GM18858 (cell line): ENCODE data around the gene LEMD2.

Experiments
- ATAC-seq: cut with Tn5 transposase; IDR thresholded peaks from one replicate; pipeline ENCODE4 v1.9.1; 2021; ENCODE audit not compliant: unreplicated experiment

The LEMD2 gene

DNA sequence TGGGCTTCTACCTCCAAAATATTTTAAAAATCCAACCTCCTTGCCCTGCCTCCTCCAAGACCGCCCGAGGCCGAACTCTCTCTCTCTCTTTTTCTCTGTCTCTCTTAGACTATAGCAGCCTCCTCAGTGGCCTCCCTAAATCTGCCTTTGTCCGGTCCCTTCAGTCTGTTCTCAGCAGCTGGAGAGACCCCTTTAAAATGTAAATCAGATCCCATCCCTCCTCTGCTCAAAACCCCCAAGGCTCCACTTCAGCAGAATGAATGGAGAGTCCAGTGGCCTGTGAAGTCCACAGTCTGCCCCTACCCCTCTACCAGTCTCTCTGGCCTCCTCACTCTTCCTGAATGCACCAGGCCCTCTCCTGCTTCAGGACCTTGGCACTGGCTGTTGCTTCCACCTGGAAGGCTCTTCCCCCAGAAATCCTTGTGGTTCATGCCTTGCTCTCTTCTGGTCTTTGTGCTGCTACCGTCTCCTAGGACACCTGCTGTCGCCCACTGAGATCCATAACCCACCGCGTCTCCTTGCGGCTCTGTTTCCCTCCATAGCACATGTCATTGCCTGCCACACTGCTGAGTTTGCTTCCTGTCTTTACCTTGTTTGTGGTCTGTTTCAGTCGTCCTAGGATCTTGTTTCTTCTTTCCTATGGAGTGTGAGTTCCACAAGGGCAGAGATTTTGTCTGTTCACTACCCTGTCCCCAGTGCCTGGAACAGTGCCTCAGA is 8.9 kb upstream of the LEMD2 start:
- ATAC-seq: no peak

DNA sequence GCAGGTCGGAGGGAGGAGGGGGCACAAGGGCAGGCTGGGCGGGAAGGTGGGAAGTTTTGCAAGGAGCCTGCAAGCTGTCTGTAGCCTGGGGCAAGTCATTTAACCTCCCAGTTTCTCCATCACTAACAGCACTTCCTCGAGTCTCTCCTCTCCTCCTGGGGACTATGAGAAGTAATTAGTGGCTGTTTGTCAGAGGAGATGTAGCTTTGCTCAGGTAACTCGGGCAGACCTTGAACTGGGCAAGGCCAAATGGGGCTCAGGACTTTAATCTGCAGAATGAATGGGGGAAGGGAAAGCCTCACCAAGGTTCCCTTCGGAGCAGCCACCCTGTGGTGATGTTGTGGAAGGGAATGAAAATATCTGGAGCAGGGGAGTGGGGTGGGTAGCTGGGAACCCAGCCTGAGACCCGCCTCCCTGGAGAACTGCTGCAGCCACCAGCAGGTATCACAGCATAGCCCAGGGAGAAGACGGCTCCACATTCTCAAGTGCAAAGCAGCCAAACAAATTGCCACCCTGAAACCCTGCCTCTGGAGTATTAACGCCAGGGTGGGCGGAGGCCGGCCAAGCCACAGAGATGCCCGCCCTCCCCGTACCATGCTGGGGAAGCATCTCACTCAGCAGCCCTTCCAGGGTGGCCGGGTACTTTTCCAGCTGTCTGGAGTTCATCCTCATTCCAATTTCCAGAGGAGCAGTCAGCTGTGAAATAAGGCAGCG is 6.1 kb upstream of the LEMD2 start:
- ATAC-seq: no peak

DNA sequence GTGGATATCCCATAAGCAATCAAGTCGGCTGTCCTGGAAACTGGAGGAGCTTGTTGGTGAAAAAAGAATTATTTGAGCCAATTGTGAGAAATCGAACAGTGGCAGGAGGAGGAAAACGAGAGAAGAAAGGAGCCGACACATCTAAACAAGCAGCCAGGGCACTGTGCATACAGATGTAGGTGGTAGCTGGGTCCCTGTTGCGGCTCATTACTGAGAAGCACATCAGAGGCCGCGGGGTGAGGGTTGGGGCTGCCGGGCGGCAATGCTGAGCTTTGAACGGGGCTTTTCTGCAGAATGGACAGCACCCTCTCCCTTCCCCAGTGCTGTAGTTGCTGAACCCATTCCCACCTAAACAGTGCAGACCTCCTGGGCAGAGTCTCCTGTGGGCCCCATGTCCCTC is 4.1 kb upstream of the LEMD2 start:
- ATAC-seq: no peak

GRCh38 chr6:33791620-33792019 is 2.7 kb upstream of the LEMD2 start:
- ATAC-seq: no peak

DNA sequence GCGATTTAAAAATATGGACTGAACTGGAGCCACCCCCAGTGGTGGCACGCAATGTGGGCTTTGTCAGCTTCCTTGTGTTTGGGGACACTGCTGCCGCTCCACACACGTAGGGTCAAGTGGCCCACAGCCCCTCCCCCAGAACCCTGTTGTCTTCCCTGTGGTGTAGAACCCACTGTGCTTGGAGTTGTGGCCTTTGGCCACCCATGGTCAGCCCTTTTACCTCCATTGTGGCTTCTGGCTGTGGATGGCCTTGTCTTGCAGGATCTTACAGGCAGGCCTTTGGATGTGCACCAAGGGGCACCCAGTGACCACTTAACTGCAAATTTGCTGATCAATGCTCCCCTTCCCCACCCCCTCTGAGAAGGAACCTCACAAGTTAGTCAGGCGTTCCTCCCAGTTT is 2.0 kb upstream of the LEMD2 start:
- ATAC-seq: no peak

DNA sequence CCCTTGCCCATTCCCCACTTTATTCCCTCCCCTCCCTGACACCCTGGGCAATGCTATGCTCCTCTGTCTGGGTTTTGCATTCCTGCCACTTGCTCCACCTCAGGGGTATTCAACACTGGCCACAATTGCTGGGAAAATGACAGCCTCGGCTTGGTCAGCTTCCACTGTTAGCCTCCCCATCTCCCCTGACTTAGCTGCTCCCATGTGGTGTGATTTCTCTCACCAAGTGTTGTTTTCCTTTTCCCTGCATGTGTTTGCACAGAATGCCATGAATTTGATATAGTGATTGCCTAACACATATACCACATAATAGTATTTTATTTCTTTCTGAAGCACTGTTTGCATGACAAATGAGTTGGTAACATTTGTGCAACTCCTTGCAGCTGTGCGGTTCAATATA is 1.4 kb upstream of the LEMD2 start:
- ATAC-seq: no peak

DNA sequence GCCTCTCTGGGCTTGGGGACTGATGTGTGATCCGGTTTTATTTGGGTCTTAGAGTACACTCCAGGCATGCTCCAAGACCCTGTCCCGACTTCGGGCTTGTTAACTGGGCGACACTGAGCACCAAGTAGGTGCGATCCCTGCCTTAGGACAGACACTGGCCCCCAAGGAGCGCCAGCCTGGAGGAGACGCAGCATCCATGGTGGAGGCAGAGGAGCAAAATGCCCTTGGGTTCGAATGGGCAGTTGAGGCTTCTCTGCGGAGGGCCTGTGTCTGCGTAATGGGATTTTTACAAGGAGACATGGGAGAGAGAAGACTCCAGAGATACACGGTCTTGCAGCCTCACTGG is 593 bp upstream of the LEMD2 start:
- ATAC-seq: no peak

GRCh38 chr6:33787954-33788693 is 806 bp downstream of the LEMD2 start:
- peak; percentile 19 for ATAC-seq

DNA sequence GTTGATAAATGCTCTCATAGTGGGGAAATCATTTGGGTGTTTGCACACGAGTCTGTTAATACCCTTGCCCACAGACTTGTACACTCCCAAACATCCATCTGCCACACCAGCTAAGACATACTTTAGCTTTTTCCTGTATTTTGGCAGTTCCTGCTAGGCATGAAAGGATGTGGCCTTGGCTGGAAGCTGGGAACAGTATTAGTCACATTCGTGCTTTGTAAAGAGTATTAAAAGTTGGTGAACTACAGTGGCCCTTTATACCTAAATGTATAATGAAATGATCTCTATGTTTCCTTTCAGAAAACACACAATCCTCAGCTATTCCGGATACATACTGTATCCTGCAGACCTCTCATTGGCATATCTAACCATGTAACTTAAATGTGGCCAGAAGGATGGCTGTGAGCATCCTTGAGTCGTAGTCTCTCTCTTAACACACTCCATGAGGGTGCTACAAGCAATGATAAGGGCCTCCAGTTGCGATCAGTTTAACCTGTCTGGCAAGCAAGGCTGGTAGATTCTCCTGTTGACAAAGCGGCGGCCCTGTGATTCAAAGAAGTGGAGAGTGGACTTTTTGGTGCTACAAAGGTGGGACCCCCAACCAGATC is 1.5 kb downstream of the LEMD2 start:
- no peak for ATAC-seq

DNA sequence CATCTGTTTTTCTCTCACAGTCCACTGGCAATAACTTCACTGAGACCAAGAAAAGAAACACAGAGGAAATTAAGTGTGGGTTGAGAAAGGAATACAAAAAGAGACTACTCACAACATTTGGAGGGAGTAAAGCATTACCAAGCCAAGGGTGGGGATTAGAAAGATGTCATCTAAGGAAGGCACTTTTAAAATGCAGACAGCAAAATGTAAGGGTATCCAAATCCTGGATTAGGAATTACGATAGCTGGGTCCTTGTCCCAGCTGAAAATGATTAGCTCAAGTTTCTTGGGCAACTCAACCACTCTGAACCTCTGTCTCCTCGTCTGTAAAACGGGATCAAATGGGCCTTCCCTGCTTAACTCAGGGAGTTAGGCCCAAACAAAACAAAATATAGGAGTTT is 2.2 kb downstream of the LEMD2 start:
- no peak for ATAC-seq

DNA sequence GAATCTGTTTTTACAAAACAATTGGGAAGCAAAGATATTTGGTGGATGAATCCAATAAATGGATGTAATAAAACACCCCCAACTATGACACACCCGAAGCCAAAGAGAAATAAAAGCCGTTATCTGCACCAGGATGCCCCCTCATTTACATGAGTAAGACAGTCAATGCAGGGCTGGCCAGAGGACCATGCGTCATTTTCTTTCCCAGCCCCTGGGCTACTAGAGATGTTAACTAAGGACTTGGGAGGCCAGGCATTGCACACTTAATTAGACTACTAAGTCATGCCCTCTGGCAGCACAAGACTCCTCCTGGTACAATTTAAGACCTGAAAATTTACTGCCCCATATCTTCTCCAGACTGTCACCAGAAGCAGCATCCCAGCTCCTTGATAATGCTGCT is 3.2 kb downstream of the LEMD2 start:
- ATAC-seq: no peak

- no peak for ATAC-seq
Measured at GRCh38 chr6:33784787-33785186, 4.1 kb downstream of the LEMD2 start.

DNA sequence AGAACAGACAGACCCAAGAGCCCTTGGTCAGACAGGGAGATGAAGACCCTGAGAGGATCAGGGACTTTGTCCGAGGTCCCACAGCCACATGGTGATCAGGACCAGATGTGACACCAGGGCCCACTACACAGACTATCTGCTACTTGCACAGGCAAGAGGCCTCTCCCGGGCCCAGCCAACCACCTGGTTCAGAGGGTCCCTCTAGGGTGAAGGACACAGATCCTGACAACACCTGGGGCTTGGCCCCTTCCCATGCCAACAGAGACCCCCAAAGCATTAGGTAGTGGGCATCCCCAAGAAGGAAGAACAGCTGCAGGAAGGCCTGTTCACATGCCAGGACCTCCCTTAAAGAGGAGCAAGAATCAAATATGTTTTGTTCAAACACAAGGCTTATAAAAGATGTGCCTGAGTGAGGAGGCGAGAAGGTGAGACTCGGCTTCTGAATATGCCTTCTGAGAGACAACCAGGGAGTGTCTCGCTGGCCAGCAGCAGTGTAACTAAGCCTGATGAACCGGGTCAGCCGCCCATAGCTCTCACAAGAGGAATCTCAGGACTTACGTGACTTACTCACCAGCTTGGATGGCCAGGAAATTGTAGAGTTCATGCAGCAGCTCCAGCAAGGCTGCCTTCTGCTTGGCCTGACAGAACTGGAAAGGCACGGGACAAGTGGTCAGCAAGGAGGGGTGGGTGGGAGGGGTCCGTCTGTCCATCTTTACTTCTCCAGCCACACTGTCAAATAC is 5.0 kb downstream of the LEMD2 start:
- no peak for ATAC-seq

DNA sequence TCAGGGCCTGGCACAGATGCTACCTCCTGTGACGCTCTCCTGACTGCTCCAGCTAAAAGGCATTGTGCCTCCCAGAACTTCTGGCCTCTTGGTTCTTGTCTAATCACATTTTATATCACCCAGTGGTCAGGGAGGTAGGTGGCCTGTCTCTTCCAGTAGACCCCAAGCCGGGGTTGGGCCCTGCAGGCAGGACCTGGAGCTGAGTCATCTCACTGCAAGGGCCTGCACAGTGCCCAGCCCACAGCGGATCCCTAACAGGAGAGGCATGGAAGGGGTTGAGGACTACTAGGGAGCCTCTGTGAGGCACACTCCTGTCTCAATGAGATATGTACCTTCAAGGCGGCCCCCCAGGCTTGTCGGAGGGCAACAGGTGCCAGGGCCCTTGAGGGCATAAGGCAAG is 6.4 kb downstream of the LEMD2 start:
- ATAC-seq: no peak

- ATAC-seq: no peak
Measured at GRCh38 chr6:33781131-33781975, 7.6 kb downstream of the LEMD2 start.

- no peak for ATAC-seq
Measured at GRCh38 chr6:33779895-33780294, 9.0 kb downstream of the LEMD2 start.

DNA sequence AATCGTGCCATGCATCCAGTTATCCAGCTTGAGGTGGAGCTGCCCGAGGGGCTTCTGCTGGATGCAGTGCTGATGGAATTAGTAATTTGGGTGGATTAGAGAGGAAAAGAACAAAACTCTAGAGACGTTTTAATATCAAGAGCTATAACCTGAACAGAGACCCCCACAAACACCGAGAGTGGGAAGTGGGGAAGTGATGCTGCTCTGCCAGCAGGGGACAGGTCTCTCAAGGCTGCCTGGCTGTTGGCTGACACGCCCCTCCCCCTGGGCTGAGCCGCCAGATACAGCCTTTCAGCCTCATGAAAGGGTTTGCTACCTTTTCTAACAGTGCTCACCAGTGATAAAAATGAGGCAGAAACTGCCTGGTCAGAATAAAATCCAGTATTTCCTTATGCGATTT is 9.6 kb downstream of the LEMD2 start:
- ATAC-seq: no peak

GRCh38 chr6:33778444-33779121 is 10.3 kb downstream of the LEMD2 start:
- no peak for ATAC-seq
